ENCODE results near the gene FAR2.

Gene FAR2

GRCh38 chr12:29113101-29113500 is 36.0 kb upstream of the FAR2 start:
- H2BK15ac ChIP-seq (replicated peaks; ENCODE audit: low read depth) = no peak overlapping the region
- H3K27ac ChIP-seq (ENCODE audit: low read depth, low read length) = no peak overlapping the region
- no peaks in the 10 kb centered on the region for H3K4me1 ChIP-seq (ENCODE audit: control insufficient read depth, low read depth, low read length)
- H2BK120ac ChIP-seq (ENCODE audit: low read depth, low read length) = no peak overlapping the region
- no peak overlapping the region for H4K8ac ChIP-seq (ENCODE audit: low read depth, low read length)
- no peak overlapping the region for H3K4me3 ChIP-seq (ENCODE audit: low read length)
- no peak overlapping the region for H2AK5ac ChIP-seq (ENCODE audit: low read length)
- H3K18ac ChIP-seq (ENCODE audit: low read length) = no peak overlapping the region
- H3K23ac ChIP-seq (ENCODE audit: low read length) = no peak overlapping the region
- H3K9ac ChIP-seq (ENCODE audit: low read length) = no peak overlapping the region
- H3K56ac ChIP-seq (ENCODE audit: low read length) = no peak overlapping the region
- no CpG with 5 or more reads among the region's 2 CpGs for WGBS (ENCODE audit: extremely low coverage, insufficient coverage, low lambda C conversion rate)
- no peaks in the 10 kb centered on the region for H3K36me3 ChIP-seq (ENCODE audit: control insufficient read depth, insufficient read depth, low read length)
- no peaks in the 10 kb centered on the region for H3K79me2 ChIP-seq (ENCODE audit: control insufficient read depth, insufficient read depth, low read length)
- H3K79me1 ChIP-seq (ENCODE audit: low read length) = no peaks in the 10 kb centered on the region
- peak; percentile 43 for DNase-seq
- no peak overlapping the region for H3K4ac ChIP-seq (ENCODE audit: low read depth, low read length)
- H4K5ac ChIP-seq (ENCODE audit: low read length) = no peak overlapping the region
- no peak overlapping the region for H2BK5ac ChIP-seq (ENCODE audit: low read length)
- no peak overlapping the region for H3K4me2 ChIP-seq (ENCODE audit: low read length)
- H3K27me3 ChIP-seq (ENCODE audit: insufficient read depth, low read length, poor library complexity) = no peaks in the 10 kb centered on the region

DNA sequence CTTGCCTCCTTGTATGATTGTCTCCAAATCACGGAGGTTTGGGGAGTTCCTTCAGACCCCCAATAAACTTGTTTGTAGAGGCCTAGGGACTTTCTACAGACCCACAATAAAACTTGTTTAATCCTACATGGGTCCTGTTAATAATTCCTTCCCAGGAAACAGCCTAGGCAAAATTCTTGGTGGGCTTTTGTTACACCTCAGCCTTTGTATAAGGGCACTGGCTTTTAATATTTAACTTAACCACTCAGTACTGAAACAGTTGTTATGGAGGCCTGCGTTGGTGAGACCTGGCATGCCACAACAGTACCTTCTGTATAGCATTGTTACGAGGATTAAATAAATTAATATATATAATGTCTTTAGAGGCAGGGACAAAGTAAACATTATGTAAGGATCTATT is 32.7 kb upstream of the FAR2 start:
- Histone ChIP-seq H4K5ac (ENCODE audit: low read length) (no peak overlapping the region), H3K4me1 (ENCODE audit: control insufficient read depth, low read depth, low read length) (no peaks in the 10 kb centered on the region), H3K79me2 (ENCODE audit: control insufficient read depth, insufficient read depth, low read length) (no peaks in the 10 kb centered on the region), H3K4me2 (ENCODE audit: low read length) (no peak overlapping the region), H2BK120ac (ENCODE audit: low read depth, low read length) (no peak overlapping the region), H3K9ac (ENCODE audit: low read length) (no peak overlapping the region), H3K56ac (ENCODE audit: low read length) (no peak overlapping the region), H3K4ac (ENCODE audit: low read depth, low read length) (no peak overlapping the region), H2BK15ac (replicated peaks; ENCODE audit: low read depth) (no peak overlapping the region), H3K27me3 (ENCODE audit: insufficient read depth, low read length, poor library complexity) (no peaks in the 10 kb centered on the region), H3K27ac (ENCODE audit: low read depth, low read length) (no peak overlapping the region), H3K4me3 (ENCODE audit: low read length) (no peak overlapping the region), H3K36me3 (ENCODE audit: control insufficient read depth, insufficient read depth, low read length) (no peaks in the 10 kb centered on the region), H4K8ac (ENCODE audit: low read depth, low read length) (no peak overlapping the region), H2AK5ac (ENCODE audit: low read length) (no peak overlapping the region), H2BK5ac (ENCODE audit: low read length) (no peak overlapping the region), H3K23ac (ENCODE audit: low read length) (no peak overlapping the region), H3K18ac (ENCODE audit: low read length) (no peak overlapping the region), H3K79me1 (ENCODE audit: low read length) (no peaks in the 10 kb centered on the region)
- DNase-seq = no peak
- WGBS (ENCODE audit: extremely low coverage, insufficient coverage, low lambda C conversion rate) = no CpG with 5 or more reads among the region's 3 CpGs

GRCh38 chr12:29131539-29131938 is 17.5 kb upstream of the FAR2 start:
- Histone ChIP-seq H3K9ac (ENCODE audit: low read length) (no peak overlapping the region), H3K27ac (ENCODE audit: low read depth, low read length) (no peak overlapping the region), H2BK15ac (replicated peaks; ENCODE audit: low read depth) (no peak overlapping the region), H4K5ac (ENCODE audit: low read length) (no peak overlapping the region), H3K4me1 (ENCODE audit: control insufficient read depth, low read depth, low read length) (no peaks in the 10 kb centered on the region), H3K4me2 (ENCODE audit: low read length) (no peak overlapping the region), H3K4me3 (ENCODE audit: low read length) (no peak overlapping the region), H4K8ac (ENCODE audit: low read depth, low read length) (no peak overlapping the region), H3K27me3 (ENCODE audit: insufficient read depth, low read length, poor library complexity) (no peaks in the 10 kb centered on the region), H2AK5ac (ENCODE audit: low read length) (no peak overlapping the region), H3K79me2 (ENCODE audit: control insufficient read depth, insufficient read depth, low read length) (no peaks in the 10 kb centered on the region), H3K23ac (ENCODE audit: low read length) (no peak overlapping the region), H2BK5ac (ENCODE audit: low read length) (no peak overlapping the region), H3K18ac (ENCODE audit: low read length) (no peak overlapping the region), H2BK120ac (ENCODE audit: low read depth, low read length) (no peak overlapping the region), H3K79me1 (ENCODE audit: low read length) (no peaks in the 10 kb centered on the region), H3K56ac (ENCODE audit: low read length) (no peak overlapping the region), H3K4ac (ENCODE audit: low read depth, low read length) (no peak overlapping the region), H3K36me3 (ENCODE audit: control insufficient read depth, insufficient read depth, low read length) (no peaks in the 10 kb centered on the region)
- WGBS (ENCODE audit: extremely low coverage, insufficient coverage, low lambda C conversion rate) = no CpG with 5 or more reads among the region's 1 CpG
- no peak for DNase-seq

DNA sequence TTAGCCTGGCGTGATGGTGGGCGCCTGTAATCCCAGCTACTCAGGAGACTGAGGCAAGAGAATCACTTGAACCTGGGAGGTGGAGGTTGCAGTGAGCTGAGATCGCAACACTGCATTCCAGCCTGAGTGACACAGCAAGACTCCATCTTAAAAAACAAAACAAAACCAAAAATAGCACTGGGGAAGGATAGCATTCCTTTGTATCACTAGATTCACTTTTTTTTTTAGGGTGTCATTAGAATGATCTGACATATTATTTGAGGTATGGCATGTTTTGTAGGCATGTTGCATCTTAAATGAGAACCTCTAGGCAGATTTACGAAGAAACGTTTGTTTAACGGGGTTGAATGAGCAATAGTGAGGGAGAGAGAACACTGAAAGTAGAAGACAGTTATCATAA is 16.8 kb upstream of the FAR2 start:
- Histone ChIP-seq H2BK120ac (ENCODE audit: low read depth, low read length) (no peak overlapping the region), H3K9ac (ENCODE audit: low read length) (no peak overlapping the region), H3K4me2 (ENCODE audit: low read length) (no peak overlapping the region), H3K4me3 (ENCODE audit: low read length) (no peak overlapping the region), H3K36me3 (ENCODE audit: control insufficient read depth, insufficient read depth, low read length) (no peaks in the 10 kb centered on the region), H4K8ac (ENCODE audit: low read depth, low read length) (no peak overlapping the region), H3K56ac (ENCODE audit: low read length) (no peak overlapping the region), H3K23ac (ENCODE audit: low read length) (no peak overlapping the region), H3K79me2 (ENCODE audit: control insufficient read depth, insufficient read depth, low read length) (no peaks in the 10 kb centered on the region), H3K79me1 (ENCODE audit: low read length) (no peaks in the 10 kb centered on the region), H3K4me1 (ENCODE audit: control insufficient read depth, low read depth, low read length) (no peaks in the 10 kb centered on the region), H2BK5ac (ENCODE audit: low read length) (no peak overlapping the region), H3K27ac (ENCODE audit: low read depth, low read length) (no peak overlapping the region), H3K4ac (ENCODE audit: low read depth, low read length) (no peak overlapping the region), H2BK15ac (replicated peaks; ENCODE audit: low read depth) (no peak overlapping the region), H3K27me3 (ENCODE audit: insufficient read depth, low read length, poor library complexity) (no peaks in the 10 kb centered on the region), H4K5ac (ENCODE audit: low read length) (no peak overlapping the region), H2AK5ac (ENCODE audit: low read length) (no peak overlapping the region), H3K18ac (ENCODE audit: low read length) (no peak overlapping the region)
- WGBS (ENCODE audit: extremely low coverage, insufficient coverage, low lambda C conversion rate) = no CpG with 5 or more reads among the region's 6 CpGs
- DNase-seq = no peak

GRCh38 chr12:29133181-29133580 is 15.9 kb upstream of the FAR2 start:
- no peak for DNase-seq
- no peak overlapping the region for H3K4ac ChIP-seq (ENCODE audit: low read depth, low read length)
- H3K36me3 ChIP-seq (ENCODE audit: control insufficient read depth, insufficient read depth, low read length) = no peaks in the 10 kb centered on the region
- no peak overlapping the region for H3K23ac ChIP-seq (ENCODE audit: low read length)
- no peak overlapping the region for H2BK15ac ChIP-seq (replicated peaks; ENCODE audit: low read depth)
- no peak overlapping the region for H3K9ac ChIP-seq (ENCODE audit: low read length)
- H4K8ac ChIP-seq (ENCODE audit: low read depth, low read length) = no peak overlapping the region
- H3K27me3 ChIP-seq (ENCODE audit: insufficient read depth, low read length, poor library complexity) = no peaks in the 10 kb centered on the region
- no peaks in the 10 kb centered on the region for H3K79me2 ChIP-seq (ENCODE audit: control insufficient read depth, insufficient read depth, low read length)
- no peak overlapping the region for H3K4me3 ChIP-seq (ENCODE audit: low read length)
- H3K27ac ChIP-seq (ENCODE audit: low read depth, low read length) = peak overlapping the region; percentile 40
- H3K56ac ChIP-seq (ENCODE audit: low read length) = no peak overlapping the region
- no peak overlapping the region for H2BK120ac ChIP-seq (ENCODE audit: low read depth, low read length)
- no peak overlapping the region for H4K5ac ChIP-seq (ENCODE audit: low read length)
- no peaks in the 10 kb centered on the region for H3K4me1 ChIP-seq (ENCODE audit: control insufficient read depth, low read depth, low read length)
- H2AK5ac ChIP-seq (ENCODE audit: low read length) = no peak overlapping the region
- no peak overlapping the region for H2BK5ac ChIP-seq (ENCODE audit: low read length)
- no peak overlapping the region for H3K18ac ChIP-seq (ENCODE audit: low read length)
- H3K4me2 ChIP-seq (ENCODE audit: low read length) = no peak overlapping the region
- H3K79me1 ChIP-seq (ENCODE audit: low read length) = no peaks in the 10 kb centered on the region
- WGBS (ENCODE audit: extremely low coverage, insufficient coverage, low lambda C conversion rate) = no CpG with 5 or more reads among the region's 2 CpGs

- H3K4me2 ChIP-seq (ENCODE audit: low read length) = no peak overlapping the region
- no peak overlapping the region for H3K23ac ChIP-seq (ENCODE audit: low read length)
- H2AK5ac ChIP-seq (ENCODE audit: low read length) = no peak overlapping the region
- no peaks in the 10 kb centered on the region for H3K79me1 ChIP-seq (ENCODE audit: low read length)
- no peak for DNase-seq
- H3K4ac ChIP-seq (ENCODE audit: low read depth, low read length) = no peak overlapping the region
- peak overlapping the region; percentile 83 for H3K18ac ChIP-seq (ENCODE audit: low read length)
- no peak overlapping the region for H3K56ac ChIP-seq (ENCODE audit: low read length)
- no peaks in the 10 kb centered on the region for H3K27me3 ChIP-seq (ENCODE audit: insufficient read depth, low read length, poor library complexity)
- H3K4me1 ChIP-seq (ENCODE audit: control insufficient read depth, low read depth, low read length) = no peaks in the 10 kb centered on the region
- H2BK15ac ChIP-seq (replicated peaks; ENCODE audit: low read depth) = no peak overlapping the region
- H3K9ac ChIP-seq (ENCODE audit: low read length) = no peak overlapping the region
- H3K36me3 ChIP-seq (ENCODE audit: control insufficient read depth, insufficient read depth, low read length) = no peaks in the 10 kb centered on the region
- no peak overlapping the region for H4K5ac ChIP-seq (ENCODE audit: low read length)
- no CpG with 5 or more reads among the region's 4 CpGs for WGBS (ENCODE audit: extremely low coverage, insufficient coverage, low lambda C conversion rate)
- peak overlapping the region; percentile 40 for H3K27ac ChIP-seq (ENCODE audit: low read depth, low read length)
- no peaks in the 10 kb centered on the region for H3K79me2 ChIP-seq (ENCODE audit: control insufficient read depth, insufficient read depth, low read length)
- H2BK120ac ChIP-seq (ENCODE audit: low read depth, low read length) = no peak overlapping the region
- no peak overlapping the region for H3K4me3 ChIP-seq (ENCODE audit: low read length)
- no peak overlapping the region for H4K8ac ChIP-seq (ENCODE audit: low read depth, low read length)
- no peak overlapping the region for H2BK5ac ChIP-seq (ENCODE audit: low read length)
Observed at GRCh38 chr12:29133680-29134079, 15.4 kb upstream of the FAR2 start.
